A204.1 (cell line): Measurements from ENCODE around the gene GALNT2.

Experiments
- FAIRE-seq: peaks from 2 replicates; lab custom pipeline; 2012; peaks lifted over from hg19 to GRCh38; lab: Jason Lieb, UNC

The GALNT2 gene

DNA sequence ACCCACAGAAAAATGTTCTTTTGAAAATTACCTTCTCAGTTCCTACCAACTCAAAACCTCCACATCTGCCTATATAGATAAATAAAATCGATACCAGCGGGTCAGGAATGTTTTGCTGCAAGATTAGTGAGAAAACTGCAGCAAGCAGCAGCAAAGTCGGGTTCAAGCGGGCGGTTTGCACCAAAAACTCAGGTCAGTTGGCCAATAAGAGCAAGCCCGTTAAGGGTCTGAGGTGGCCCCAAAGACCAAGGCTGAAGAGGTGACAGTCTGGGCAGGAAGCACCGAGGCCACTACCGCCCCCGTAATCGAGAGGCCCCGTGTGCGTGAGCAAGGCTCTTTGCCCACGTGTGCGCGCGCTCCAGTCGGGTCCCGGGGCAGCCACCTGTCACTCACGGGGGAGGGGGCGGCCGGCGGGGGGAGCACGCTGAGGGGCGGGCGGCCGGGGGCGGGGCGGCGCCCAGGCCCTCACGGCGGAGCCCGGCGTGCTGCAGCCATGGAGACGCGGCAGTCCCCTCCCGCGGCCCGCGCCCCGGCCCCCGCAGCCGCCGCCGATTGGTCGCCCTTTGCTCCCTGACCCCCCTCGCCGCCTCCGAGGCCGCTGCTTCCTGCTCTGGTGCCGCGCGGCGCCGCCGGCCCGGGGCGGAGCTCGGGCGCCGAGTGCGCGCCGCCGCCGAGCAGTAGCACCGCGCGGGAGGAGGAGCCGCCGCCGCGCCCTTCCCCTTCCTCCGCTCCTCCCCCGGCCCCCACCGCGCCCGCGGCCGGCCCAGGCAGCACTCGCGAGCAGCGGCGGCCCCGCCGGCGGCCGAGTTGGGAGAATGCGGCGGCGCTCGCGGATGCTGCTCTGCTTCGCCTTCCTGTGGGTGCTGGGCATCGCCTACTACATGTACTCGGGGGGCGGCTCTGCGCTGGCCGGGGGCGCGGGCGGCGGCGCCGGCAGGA is at the start of gene GALNT2:
GALNT2 (plus strand) TSS at position 773 of the 939 bp plus-strand sequence; CDS start at position 816, 43 bp downstream.
- no peak for FAIRE-seq

DNA sequence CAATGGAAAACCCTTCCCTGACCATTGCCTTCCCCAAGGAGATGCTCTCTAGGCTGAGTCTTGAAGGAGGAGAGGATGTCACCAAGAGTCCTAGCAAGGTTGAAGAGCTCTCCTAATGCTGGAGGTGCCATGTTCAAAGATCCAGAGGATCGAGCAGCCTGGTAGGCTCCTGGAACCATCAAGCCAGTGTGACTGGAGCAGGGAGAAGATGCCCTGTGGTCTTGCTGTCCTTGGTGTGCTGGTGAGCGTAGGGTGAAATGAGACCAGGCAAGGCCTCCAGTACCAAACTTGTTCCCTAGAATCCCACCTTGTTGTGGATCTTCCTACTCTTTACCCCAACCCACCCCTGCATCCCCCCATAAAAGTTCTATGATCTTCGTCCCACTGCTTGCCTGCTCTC is 46.6 kb upstream of the GALNT2 start:
- FAIRE-seq: no peak

DNA sequence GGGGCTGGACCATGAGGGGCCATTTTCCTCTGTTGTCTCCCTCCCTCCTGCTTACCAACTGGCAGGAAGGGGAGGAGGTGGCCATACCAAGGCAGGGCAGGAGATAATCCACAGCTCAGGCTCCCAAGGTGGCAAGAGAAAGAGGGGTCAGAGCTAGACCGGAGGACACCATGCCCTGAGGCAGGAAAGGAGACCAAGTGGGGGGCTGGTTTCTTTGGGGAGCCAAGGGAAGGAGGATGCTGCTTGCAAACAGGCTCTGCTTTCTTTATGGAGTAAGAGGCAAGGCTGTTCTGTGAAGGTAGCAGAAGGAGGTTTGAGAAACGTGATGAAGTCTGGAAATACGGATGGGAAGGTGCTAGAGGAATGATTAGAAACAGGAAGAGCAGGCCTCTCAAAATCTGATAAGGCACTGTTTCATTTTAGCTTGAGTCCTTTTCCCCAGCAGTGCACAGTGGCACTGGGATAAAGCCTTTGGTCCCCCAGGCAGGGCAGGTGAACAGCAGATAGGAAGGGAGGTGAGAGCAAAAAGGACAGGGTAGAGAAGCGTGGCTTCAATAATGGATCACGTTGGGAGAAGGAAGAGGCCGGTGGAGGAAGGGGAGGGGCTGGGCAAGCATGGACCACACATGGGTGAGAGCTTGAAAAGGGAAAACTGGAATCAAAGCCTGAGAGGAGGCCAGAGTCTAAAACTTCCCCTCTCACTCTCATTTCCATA is 44.2 kb upstream of the GALNT2 start:
- no peak for FAIRE-seq

DNA sequence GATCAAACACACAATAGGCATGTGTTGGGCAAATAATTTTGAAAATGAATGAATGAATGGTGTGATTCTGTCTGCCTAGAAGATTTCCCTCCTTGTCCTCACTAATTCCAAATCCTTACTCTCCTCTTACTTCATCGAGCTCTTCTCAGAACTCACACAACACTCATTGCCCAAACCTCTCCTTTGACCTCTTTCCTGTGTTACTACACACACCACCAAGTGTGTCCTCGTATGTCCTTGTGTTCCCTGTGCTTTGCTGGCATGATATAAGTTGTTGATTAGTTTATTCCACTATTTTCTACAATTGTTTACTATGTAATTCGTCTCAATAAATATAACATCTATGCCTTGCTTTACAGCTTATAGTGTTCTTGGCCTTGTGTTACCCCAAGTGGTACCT is 41.4 kb upstream of the GALNT2 start:
- FAIRE-seq: no peak

DNA sequence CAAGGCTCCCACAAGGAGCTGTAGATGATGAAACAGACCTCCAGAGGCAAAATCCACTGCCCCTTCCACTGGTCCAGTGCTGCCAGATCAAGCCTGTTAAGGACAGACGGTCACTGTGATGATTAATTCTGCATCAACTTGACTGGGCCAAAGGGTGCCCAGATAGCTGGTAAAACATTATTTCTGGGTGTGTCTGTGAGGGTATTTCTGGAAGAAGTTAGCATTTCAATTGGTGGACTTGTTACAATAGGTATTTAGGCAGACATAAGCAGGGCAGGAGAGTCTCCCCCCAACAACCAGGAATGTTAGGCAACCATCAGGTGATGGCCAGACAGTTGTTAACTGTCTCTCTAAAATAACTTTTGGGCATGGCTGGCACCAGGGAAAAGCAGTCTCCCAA is 40.9 kb upstream of the GALNT2 start:
- no peak for FAIRE-seq

DNA sequence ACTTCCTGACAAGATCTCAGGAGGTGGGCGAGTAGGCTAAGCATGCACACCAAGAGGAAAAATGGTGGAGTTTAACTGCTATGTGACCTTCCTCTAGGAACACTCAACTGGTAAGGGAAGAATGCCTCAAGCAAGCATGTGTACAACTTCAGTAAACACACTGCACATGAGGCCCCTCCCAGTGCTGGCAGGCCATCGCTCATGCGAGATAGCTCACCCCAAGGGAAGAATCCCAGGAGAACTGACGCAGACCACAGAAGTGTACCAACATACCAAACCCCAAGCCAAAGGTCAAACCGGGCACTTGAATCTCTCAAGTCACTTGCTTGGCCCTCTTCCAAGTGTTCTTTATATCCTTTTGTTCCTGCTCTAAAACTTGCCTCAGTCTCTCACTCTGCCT is 40.5 kb upstream of the GALNT2 start:
- FAIRE-seq: no peak

DNA sequence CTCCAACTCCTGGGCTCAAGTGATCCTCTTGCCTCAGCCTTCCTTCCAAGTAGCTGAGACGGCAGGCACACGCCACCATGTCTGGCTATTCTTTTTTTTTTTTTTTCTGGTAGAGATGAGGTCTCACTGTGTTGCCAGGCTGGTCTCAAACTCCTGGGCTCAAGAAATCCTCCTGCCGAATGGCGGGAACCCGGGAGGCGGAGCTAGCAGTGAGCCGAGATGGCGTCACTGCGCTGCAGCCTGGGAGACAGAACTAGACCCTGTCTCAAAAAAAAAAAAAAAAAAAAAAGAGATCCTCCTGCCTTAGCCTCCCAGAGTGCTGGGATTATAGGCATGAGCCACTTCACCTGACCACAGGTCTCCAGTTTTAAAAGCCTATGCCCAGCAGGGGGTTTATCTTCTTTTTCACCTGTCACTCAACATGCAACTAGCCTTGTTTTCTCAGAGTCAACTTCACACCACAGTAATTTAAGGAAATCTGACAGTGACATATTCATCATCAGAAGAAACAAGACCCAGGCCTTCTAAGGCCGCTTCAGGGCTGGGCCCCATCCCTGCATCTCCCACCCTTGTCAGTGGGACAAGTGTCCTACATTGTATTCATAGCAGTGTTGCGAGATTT is 38.3 kb upstream of the GALNT2 start:
- no peak for FAIRE-seq

DNA sequence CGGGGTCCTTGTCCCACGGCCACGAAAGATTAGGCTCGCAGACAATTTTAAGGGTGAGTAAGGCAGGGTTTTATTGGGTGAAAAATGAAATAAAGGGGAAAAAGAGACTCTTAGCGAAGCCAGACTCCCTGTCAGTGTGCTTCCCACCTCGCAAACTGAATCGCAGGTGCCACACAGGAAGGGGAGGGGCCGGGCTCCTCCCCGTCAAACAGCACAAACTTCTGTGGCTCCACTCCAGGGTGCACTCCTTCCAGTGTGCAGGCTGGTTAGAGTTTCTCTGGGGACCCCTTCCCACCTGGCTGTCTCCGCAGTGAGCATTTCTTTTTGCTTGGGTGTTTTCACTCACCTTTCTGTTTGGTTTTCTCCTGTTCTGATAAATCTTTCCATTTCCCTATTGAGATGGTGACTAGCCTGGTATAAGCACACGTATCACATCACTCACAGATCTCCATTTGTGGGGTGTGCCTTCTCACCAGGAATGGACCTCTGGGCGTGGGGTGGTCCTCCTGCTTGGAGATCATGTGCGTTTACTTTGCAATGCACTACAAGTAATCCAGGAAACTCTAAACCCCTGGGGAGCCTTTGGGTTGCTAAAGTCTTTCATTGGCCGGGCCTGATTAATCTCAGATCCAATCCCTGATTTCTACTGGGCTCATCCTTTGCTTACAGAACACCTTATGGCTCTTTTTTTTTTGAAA is 37.6 kb upstream of the GALNT2 start:
- no peak for FAIRE-seq

DNA sequence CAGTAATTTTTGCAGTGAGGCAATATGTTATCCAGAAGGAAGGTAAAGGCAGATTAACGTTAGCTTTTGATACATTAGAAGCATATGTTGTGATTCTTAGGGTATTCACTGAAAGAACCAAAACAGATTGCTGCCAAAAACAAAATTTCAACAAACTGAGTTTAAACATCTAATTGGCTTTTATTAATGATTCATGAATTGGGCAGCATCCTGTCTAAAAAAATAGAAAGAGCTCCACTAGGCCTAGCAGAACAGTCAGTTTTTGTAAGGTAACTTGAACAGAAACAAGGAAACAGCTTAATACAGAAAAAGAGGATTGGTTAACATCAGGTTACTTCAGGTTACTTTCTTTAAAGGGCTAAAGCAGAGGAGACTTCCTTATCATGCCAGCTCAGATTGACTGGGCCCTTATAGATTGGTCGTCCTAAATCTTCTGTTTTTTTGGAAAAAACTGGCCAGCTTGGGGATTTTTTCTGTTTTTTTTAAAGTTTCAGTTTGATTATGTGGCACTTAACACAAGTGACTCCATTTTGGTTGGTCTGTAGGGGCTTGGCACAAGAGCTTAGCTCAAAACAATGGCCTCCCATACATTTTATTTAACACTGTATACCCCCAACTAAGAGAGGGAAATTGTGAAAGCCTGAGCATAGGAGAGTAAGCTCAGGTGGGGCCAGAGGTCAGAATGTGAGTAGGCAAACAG is 36.8 kb upstream of the GALNT2 start:
- FAIRE-seq: no peak

DNA sequence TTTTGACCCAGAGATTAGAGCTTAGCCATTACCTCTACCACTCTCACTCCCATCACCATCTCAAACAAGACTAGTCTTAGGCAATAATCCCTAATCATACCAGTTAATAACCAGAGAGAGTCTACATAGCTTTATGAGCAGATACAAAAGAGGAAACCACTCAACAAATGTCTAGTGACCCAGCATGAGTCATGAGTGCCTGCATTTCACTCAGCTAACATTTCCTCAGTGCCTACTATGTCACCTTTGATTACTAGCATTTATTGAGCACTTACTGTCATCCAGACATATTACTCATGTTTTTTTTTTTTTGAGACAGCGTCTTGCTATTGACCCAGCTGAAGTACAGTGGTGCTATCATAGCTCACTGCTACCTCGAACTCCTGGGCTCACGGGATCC is 35.9 kb upstream of the GALNT2 start:
- FAIRE-seq: no peak

DNA sequence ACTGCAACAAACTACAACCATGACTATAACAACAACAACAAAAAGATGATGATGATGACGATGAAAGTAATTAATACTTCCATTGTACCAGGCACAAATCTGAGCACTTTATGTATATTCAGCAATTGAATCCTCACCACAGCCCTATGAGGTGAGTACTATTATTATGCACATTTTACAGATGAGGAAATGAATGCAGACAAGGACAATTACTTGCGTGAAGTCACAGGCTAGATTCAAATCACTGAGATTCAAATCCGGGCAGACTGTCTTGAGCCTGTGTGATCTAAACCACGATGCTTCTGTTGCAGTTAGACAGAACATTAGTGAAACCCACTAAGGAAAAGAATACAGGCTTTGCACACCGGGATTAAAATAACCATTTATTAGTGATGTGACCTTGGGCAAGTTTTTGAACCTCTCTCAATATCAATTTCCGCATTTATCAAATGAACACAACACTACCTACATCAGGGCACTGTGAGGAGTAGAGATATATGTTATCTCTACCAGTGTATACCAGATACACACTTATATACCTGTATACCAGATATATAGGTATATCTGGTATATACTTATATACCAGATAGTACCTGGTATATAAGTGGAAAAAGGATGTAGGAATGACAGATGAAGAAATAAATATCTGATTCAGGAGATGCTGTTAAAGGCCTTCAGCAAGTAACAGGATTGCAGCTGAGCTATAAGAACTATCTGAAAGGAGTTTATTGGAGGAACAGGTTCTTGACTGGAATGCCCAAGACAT is 34.3 kb upstream of the GALNT2 start:
- no peak for FAIRE-seq

DNA sequence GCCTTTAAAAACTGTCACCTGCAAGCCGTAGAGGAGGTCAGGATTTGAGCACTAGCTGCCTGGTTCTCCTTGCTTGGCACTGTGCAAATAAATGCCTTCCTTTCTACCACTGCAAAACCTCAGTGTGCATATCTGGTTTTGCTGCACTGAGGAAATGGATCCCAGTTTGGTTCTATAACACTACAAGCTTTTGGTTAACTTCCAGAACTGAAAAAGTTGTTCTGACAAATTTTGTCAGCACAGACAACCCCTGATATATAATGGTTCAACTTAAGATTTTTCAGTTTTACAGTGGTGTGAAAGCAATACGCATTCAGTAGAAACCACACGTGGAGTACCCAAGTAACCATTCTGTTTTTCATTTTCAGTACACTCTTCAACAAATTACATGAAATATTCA is 29.8 kb upstream of the GALNT2 start:
- FAIRE-seq: no peak

DNA sequence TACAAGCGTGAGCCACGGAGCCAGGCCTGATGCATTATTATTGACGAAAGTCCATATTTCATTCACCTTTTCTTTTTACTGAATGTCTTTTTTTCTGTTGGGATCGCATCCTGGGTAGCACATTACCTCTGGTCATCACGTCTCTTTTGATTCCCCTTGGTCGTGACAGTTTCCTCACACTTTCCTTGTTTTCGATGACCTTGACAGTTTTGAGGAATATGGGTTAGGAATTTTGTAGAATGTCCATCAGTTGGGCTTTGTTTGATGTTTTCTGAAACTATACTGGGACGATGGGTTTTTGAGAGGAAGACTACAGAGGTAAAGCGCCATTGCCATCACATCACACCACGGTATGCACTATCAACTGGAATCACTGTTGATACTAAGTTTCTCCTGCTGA is 26.6 kb upstream of the GALNT2 start:
- no peak for FAIRE-seq

DNA sequence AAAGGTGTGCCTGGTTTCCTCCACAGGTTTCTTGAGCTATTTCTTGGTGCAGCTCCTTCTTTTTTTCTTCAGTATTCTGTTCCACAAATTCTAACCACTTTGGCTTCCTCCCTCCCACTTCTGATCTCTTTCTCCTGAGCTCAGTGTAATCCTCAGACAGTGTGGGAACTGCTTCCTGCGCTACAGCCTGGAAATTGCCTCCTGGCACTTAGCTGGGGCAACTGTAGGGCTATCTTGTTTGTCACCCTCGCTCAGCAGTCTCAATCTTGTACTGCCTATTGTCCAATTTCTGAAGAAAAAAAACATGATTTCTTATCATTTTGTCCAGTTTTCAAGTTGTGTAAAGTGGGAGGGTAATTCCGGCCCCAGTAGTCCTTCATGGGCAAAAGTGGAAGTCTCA is 24.0 kb upstream of the GALNT2 start:
- FAIRE-seq: no peak

DNA sequence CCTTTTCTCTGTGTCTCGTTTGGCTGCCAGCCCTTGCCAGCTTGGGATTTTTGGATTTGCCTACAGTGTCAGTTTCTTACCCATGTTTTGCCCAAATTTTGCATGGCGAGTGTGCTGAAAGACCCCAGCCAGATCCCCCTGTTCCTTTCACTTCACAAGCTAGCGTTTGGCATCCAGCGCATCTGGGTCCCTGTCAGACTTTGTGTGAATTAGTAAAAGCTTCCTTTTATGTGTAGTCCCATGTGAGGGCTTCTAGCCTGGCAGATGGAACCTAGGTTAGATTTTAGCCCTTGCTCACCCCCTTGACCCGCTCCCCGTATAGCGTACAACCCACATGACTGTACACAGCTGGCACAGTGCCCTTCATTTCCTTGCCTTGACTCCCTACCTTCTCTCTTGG is 22.3 kb upstream of the GALNT2 start:
- no peak for FAIRE-seq

DNA sequence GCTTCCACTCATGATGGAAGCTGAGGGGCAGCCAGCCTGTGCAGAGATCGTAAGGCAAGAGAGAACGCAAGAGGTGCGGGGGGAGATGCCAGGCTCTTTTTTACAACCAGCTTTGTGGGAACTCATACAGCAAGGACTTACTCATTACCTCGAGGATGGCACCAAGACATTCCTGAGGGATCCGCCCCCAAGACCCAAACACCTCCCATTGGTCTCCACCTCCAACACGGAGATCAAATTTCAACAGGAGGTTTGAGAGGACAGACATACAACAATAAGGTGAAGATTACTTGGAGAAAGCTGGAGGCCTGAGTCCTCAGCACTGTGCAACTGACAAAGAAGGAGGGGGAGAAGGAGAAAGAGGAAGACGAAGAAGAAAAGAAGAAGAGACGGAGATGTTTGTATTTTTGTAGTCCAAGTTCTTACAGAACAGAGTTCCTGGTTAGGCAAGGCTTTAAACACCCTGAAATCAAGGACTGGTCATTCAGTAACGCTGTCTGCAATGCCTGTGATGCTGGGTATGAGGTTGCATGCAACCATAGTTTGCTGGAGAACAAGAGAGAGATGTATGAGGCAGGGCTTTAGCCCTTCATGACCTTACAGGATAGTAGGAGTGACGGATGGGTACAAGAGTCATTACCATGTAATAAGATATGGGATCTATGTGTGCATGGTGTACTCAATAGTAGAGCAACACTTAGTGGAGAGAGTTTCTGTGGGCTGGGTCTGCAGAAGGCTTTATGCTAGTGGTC is 19.7 kb upstream of the GALNT2 start:
- no peak for FAIRE-seq

DNA sequence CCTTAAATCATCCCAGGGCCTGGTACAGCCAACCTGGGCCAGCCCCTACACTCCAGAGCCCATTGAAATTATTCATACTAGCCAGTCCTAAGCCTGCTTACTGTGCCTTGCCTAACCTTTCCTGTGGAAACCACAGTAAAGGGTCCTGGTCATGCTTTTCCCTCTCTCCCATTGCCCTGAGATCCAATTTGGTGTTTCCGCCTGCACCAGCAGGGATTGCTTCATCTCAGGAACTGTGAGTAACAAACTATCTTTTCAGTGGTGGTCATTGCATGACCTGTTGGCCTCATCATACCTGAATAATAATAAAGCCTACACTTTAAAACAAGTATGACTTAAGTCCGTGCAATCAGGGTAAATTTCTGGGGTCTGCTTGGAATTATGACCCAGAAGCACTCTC is 18.7 kb upstream of the GALNT2 start:
- no peak for FAIRE-seq

DNA sequence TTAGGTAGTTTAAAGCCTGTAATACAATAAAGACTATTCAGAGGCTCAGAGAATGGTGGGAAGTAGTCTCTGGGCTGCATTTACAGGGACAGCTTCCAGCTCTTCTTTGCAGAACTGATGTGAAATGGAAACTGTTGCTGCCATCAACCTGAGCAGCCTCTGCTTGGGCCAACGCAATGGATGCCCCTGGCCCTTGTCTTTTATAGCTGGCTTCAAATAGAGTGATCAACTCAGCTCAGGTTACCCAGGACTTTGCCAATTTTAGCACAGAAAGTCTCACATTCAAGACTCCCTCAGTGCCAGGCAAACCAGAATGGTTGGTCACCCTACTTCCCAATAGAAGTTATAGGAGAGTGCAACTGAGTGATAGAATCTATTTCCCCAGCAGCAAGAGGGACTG is 18.1 kb upstream of the GALNT2 start:
- no peak for FAIRE-seq

DNA sequence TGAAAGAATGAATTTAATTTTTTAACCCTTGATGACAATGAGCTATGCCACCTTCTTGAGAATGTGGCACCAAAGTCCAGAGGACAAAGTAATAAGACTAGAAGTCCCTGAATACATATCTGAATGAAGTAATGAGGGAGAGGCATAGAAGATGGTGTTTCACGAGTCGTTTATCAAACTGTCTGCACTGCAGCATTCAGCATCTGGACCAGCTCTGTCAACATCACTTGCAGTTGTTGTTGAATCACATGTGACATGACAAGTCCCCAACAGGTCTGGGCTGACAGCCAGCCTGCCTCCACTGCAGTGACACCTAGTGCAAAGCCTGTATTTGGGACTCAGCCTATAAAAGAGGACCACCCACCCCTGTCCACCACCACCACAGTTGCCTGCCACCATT is 17.3 kb upstream of the GALNT2 start:
- FAIRE-seq: no peak

DNA sequence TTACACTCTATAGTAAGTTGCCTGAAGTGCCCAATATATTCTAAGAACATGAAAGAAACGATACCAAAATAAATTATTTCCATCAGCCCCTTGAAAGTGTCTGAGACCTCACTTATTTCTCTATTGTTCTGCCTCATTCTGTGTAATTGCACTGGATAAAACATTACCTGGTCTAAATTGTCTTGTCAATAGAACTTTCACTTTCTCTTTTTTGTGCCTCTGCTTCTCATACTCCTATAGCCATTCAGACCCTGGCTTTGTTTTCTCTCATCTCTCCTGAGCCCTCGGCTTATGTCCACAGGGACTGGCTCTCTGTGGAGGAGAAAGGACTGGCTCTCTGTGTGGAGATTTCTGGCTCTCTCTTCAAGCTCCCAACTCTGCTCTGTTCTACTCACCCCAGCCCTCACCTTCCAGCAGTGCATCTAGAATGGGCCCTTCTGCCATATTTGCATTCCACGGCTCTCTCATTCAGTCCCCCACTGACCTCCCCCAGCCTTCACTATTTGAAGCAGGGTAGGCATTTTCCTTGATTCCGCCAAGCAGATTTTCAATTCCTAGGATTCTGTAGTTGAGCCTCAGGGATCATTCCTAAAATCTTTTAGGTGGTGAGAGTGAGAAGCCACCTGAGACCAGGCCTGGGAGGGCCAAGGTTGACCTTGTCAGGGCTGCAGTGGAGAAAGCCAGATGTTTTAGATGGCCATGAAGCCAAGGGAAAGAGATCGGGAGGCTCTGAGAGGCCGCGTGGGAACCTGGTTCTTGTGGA is 15.9 kb upstream of the GALNT2 start:
- no peak for FAIRE-seq
